A172 (cell line): Measurements from ENCODE around the gene PADI6. TPM values are rescaled to one million over a fixed set of nuclear protein-coding genes. Genes with fewer than 3 reads are reported as not detected.
"Not testable (repeated sequence)": the region's sequence is repeated elsewhere in the genome, so short reads cannot be mapped to it uniquely, and the experiment has no call there.

Source experiments
- DNase-seq: peaks from one replicate; pipeline ENCODE4 v3.0.0-alpha.2; 2015; ENCODE audit warnings: low spot score
- total RNA-seq: library from RNA; depleted of rRNA; stranded (reverse); fragments of >200 nt; shearing (Covaris generic); gene quantifications from 2 replicates; pipeline ENCODE4 v1.2.3, GENCODE V29; 2014; rRNA removed

PADI6 gene
- not detected in 2 replicates for total RNA-seq

- DNase-seq: no peak
Measured at GRCh38 chr1:17371896-17372295, at the start of gene PADI6. PADI6 (plus strand) TSS chr1:17372196; CDS start chr1:17372246, 50 bp downstream.

DNA sequence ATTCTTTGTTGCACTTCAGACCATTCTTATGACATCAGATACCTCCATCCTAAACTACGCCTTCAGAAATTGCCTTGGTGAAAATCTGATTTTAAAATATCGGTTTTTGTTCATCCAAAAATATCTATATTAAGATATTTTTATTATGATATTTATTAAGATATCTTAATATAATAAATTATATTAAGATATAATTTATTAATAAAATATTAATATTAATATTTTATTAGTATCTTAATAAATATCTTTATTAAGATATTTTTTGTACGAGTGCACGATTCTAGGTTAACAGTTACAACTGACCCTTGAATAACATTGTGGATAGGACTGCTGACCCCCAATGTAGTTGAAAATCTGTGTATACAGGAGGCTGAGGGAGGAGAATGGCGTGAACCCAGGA, 43.1 kb upstream of the PADI6 start:
- no peak for DNase-seq

DNA sequence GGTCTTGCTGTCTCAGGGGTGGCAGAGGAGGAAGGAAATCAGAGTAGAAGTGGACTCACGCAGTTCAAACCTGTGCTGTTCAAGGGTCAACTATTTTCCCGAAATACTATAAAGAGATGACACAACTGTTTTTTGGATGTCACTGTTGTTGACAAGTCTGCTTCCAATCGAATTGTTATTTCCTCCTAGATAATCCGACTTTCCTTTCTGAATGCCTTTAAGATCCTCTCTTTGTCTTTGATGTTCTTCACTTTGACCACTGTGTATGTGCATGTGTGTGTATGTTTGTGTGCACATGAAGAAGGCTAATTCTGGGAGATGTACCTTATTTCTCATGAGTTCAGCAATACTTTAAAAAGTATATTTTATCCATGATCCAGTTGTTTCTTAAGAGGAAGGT, 42.4 kb upstream of the PADI6 start:
- DNase-seq: no peak

- no peak for DNase-seq
Measured at GRCh38 chr1:17330856-17331255, 41.1 kb upstream of the PADI6 start.

GRCh38 chr1:17333081-17333480, 38.9 kb upstream of the PADI6 start:
- no peak for DNase-seq

DNA sequence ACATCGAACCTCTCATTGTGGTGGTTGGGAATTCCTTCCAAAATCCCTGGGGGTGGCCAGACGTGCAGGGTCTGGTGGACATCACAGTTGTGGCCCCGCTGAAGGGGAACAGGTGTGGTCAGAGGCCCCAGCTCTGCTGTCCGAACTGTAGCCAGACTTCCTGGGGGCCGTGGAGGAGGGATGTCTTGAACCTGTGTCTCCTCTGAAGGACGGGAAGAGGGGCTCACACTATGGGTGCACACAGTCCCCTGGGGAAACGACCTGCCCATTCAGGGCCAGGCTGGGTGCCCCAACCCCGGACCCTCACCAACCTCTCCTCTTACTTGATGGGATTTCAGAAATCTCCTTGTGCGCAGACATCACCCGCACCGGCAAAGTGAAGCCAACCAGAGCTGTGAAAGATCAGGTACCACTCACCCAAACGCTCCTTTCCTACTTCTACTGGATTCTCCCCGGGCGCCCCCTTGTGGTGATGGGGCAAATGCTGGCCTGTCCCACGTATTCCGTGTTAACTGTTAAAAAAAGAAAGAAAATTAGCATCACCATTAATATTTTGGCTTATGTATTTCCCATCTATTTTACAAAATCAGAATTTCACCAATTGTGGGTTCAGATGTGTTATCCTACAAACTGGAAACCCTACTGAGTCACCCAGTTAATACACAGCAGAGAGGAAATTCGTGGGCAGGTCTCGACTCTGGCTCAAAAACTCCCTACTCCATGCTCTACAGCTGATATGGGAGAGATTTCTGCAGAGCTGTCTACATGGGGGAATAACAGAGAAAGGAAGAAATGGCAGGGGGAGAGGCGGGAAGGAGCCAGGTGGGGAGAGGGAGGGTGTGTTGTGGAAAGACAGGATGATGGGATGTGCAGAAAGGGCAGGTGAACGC, 35.9 kb upstream of the PADI6 start:
- DNase-seq: peak; percentile 58

DNA sequence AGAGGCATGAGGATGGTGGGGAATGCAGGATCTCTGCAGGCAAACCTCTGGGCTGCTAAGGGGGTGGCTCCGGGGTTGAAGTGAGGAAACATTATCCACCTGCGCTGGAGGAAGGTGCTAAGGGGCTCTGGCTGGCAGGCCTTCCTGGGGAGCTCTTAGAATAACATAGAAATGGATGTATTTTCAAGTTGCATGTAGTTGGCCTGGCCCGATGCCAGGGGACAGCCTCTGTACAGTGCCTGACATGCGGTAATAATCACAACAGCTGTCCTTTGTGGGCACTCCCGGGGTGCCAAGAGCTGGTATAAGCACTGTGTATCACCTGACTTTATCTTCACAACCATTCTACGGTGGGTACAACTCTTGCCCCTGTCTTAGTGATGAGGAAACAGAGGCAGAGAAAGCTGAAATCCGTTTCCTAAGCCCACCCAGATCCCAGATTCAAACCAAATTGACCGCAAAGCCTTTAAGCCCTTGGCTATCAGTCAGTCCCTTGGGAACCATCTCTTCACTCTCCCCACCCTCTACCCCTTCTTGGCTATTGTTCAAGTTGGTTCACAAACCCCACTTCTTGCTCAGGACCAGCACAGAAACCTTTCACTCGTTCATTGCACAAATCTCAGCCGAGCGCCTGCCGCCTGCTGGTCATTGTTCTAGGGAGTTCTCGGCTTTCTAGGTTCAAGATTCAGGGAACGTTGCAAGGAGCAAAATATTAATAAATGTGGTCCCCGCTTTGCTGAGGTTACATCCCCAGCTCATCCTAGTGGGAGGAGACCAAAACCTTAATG, 33.1 kb upstream of the PADI6 start:
- no peak for DNase-seq

- DNase-seq: no peak
Measured at GRCh38 chr1:17339521-17339920, 32.5 kb upstream of the PADI6 start.

DNA sequence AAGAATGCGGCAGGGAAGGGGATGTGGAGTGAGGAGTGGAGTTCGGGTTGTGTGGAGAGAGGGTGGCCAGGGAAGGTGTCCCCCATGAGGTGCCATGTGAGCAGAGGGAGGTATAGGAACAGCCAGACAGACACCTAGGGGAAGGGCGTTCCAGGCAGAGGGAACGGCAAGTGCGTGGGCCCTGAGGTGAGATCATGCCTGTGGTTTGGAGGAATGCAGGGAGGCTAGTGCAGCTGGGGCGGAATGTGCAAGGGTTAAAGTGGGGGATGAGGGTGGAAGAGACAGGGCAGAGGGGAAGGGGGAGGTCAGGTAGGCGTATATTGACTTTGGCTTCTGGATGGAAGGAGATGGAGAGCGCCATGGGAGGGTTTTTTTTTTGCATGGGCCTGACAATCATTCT, 31.6 kb upstream of the PADI6 start:
- no peak for DNase-seq

DNA sequence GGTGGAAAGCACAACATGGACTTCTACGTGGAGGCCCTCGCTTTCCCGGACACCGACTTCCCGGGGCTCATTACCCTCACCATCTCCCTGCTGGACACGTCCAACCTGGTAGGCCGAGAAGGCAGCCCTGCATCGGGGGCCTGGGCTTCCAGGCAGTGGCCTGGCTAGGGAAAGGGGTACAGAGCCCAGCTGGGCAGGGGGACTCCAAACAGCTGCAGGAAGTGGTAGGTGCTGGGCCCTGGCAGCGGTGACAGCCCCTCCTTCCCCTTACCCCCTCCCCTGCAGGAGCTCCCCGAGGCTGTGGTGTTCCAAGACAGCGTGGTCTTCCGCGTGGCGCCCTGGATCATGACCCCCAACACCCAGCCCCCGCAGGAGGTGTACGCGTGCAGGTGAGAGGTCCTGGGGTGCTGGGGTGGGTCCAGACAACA, 30.0 kb upstream of the PADI6 start:
- DNase-seq: no peak

DNA sequence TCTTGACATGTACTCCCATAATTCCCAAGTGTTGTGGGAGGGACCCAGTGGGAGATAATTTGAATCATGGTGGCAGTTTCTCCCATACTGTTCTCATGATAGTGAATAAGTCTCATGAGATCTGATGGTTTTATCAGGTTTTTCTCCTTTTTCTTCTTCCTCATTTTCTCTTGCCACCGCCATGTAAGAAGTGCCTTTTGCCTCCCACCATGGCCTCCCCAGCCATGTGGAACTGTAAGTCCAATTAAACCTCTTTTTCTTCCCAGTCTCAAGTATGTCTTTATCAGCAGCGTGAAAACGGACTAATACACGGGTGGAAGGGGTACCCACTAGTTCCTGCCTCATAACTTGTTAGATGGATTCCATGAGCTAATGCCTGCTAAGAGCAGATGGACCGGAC, 26.5 kb upstream of the PADI6 start:
- not testable (repeated sequence) for DNase-seq

DNA sequence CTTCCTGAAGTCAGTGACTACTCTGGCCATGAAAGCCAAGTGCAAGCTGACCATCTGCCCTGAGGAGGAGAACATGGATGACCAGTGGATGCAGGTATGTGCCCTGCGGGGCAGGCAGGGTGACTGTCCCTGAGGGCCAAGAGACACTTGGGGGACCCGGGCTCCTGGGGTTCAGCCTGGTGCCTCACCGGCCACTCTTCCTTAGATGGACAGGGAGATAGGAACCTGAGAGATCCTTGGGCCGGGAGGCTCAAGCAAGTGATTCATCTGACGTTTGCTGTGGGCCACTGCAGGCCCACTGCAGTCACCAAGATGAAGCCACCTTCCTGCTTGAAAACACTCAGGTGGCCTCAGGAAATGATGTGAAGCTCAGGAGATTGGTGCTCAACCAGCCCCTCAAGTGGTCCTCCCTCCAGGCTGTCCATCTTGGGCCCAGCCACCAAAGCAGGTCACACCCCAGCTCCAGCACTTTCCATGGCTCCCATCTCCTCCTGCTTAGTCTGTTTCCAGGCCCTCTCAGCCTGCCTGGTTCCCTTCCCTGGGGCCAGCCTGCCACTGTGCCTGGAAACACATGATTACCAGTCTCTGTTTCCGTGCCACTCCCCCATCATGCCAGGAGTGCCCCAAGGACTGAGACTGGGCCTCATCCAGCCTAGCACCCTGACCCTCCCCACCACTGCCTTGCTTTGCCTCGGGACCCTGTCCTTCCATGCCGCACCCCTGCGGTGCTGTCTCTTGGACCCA, 25.8 kb upstream of the PADI6 start:
- no peak for DNase-seq

- peak; percentile 78 for DNase-seq
Measured at GRCh38 chr1:17347769-17348592, 24.0 kb upstream of the PADI6 start.

DNA sequence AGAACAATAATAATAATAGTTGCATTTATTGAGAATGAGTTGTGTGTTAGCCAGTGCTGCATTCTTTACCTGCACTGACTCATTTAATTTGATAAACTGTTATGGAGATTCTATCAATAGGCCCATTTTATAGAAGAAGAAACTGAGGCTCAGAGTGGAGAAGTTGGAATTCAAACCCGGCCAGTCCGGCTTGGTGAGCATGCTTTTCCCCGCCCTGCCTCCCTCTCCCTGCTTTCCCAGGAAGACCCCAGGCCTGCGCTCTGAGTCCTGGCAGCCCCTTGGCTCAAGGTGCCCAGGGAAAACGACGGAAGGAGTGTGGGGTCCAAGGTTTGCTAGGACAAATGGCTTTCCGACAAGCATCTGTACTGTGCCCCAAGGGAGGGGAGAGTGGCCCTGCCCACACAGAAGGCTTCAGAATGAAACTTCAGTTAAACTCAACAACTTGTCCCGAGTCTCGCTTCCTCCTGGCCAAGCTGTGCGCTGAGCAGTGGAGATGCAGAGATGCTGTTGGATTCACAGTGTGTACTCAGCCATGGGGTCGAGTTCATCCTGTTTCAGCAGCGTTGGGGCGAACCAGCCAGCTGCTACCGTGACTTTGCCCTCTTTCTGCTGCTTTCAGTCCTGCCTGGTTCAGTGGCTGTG, 23.3 kb upstream of the PADI6 start:
- DNase-seq: no peak

DNA sequence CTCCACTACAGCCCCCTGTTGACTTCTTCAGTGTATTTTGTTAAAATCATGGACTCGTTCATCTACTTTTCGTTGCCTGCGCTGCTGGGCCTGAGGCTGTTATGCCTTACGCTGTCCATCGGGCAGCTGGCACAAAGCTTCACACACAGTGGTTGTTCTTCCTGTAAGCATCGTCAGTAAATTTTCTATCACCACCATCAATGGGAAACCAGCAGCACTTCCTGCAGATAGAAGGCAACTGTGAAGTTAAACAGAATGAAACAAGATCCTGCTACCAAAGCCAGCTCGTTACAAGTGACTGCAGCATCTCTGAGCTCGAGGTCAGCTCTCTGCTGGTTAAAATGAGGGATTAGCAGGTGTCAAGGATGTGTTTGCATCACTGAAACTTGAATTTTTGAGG, 21.9 kb upstream of the PADI6 start:
- DNase-seq: no peak

GRCh38 chr1:17350928-17351446, 21.0 kb upstream of the PADI6 start:
- no peak for DNase-seq

DNA sequence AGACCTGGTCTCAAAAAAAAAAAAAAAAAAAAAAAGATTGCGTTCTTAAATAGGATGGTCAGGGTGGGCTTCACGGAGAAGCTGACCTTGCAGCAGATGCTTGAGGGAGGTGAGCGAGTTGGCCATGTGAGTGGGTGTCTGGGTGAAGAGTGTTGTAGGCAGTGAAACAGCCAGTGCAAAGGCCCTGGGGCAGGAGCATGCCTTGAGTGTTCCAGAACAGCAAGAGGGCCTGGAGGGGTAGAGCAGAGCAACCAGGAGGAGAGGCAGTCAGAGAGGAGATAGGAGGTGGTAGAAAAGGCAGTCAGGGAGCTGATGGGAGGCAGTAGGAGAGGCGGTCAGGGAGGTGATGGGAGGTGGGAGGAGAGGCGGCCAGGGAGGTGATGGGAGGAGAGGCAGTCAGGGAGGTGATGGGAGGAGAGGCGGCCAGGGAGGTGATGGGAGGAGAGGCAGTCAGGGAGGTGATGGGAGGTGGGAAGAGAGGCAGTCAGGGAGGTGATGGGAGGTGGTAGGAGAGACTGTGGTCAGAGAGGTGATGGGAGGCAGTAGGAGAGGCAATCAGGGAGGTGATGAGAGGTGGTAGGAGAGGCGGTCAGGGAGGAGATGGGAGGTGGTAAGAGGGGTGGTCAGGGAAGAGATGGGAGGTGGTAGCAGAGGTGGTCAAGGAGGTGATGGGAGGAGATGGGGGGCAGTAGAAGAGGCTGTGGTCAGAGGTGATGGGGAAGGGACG, 20.2 kb upstream of the PADI6 start:
- DNase-seq: no peak

DNA sequence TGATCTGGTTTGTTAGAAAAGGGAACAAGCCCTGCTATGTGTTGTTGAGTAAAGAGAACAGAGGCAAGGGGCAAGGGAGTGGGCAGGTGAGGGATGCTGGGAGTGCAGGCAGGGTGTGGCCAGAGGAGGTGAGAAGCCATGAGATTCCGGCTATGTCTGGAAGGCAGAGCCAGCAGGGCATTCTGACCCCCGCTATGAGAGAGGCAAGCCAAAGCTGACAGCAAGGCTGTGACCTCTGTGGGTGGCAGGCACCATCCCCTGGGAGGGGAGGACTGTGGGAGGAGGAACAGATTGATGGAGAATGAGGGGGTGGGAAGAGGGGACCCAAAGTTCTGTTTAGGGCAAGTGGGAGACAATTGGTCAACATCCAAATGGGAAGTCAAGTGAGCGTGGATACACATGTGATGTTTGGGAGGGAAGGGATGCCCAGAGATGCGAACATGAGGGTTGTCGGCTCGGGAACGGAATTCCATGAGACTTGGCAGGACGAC, 19.5 kb upstream of the PADI6 start:
- no peak for DNase-seq

GRCh38 chr1:17355898-17356297, 16.1 kb upstream of the PADI6 start:
- DNase-seq: no peak
